G401 (cell line): ENCODE measurements around the gene RPTOR. TPM values are rescaled to one million over a fixed set of nuclear protein-coding genes. Genes with fewer than 3 reads are reported as not detected.
A peak's percentile ranks its signal among the peaks of the same experiment; 100 is the strongest.

Source experiments
- DNase-seq: peaks from one replicate; pipeline ENCODE4 v3.0.0-alpha.2; 2015; ENCODE audit warnings: low spot score
- in situ Hi-C: cut with HindIII; loops from 2 replicates; pipeline ENCODE4 v1.10.0; 2016; ENCODE audit warnings: low sequenced_read_pairs, mixed read lengths
- total RNA-seq: library from RNA; depleted of rRNA; stranded (reverse); fragments of >200 nt; shearing (Covaris generic); gene quantifications from 2 replicates; pipeline ENCODE4 v1.2.3, GENCODE V29; 2014

RPTOR gene
- total RNA-seq, 1 experiment from 2014 or later: 27.7 TPM

GRCh38 chr17:80822700-80823410 lies 278.2 kb downstream of the RPTOR start:
- in situ Hi-C loops: no loop called here
- DNase-seq: no peak

- no peak for DNase-seq
- in situ Hi-C loops: no loop called here
Observed at GRCh38 chr17:80824549-80825470, 280.2 kb downstream of the RPTOR start.

- DNase-seq: no peak
- in situ Hi-C loops: no loop called here
Observed at GRCh38 chr17:80825471-80826345, 281.1 kb downstream of the RPTOR start.

- in situ Hi-C loops: no loop called here
- peak; percentile 2 for DNase-seq
Observed at GRCh38 chr17:80826346-80826954, 281.8 kb downstream of the RPTOR start.

- DNase-seq: peak; percentile 88
- in situ Hi-C loops: no loop called here
Observed at GRCh38 chr17:80826955-80827645, 282.5 kb downstream of the RPTOR start.

- DNase-seq: peak; percentile 3
- in situ Hi-C loops: no loop called here
Observed at GRCh38 chr17:80827646-80828643, 283.3 kb downstream of the RPTOR start.

GRCh38 chr17:80829166-80829813 lies 284.7 kb downstream of the RPTOR start:
- in situ Hi-C loops: no loop called here
- DNase-seq: no peak

- in situ Hi-C loops: no loop called here
- DNase-seq: no peak
Observed at GRCh38 chr17:80830020-80830780, 285.6 kb downstream of the RPTOR start.

- in situ Hi-C loops: no loop called here
Observed at GRCh38 chr17:80831491-80831890, 286.9 kb downstream of the RPTOR start.

GRCh38 chr17:80832266-80832676 lies 287.6 kb downstream of the RPTOR start:
- in situ Hi-C loops: no loop called here
- peak; percentile 50 for DNase-seq

More at GRCh38 chr17:80831491-80831890, 286.9 kb downstream of the RPTOR start:
- no peak for DNase-seq

- in situ Hi-C loops: no loop called here
- peak; percentile 74 for DNase-seq
Observed at GRCh38 chr17:80832888-80833583, 288.4 kb downstream of the RPTOR start.

- DNase-seq: peak; percentile 76
- in situ Hi-C loops: no loop called here
Observed at GRCh38 chr17:80833952-80834892, 289.6 kb downstream of the RPTOR start.

- DNase-seq: no peak
Observed at GRCh38 chr17:80834893-80835275, 290.2 kb downstream of the RPTOR start.

GRCh38 chr17:80835816-80836657 lies 291.4 kb downstream of the RPTOR start:
- in situ Hi-C loops: no loop called here

More at GRCh38 chr17:80834893-80835275, 290.2 kb downstream of the RPTOR start:
- in situ Hi-C loops: no loop called here

More at GRCh38 chr17:80835816-80836657, 291.4 kb downstream of the RPTOR start:
- no peak for DNase-seq
